ENCODE data around the gene KPTN.
"Not testable (repeated sequence)": the region's sequence is repeated elsewhere in the genome, so short reads cannot be mapped to it uniquely, and the experiment has no call there.

The KPTN gene

DNA sequence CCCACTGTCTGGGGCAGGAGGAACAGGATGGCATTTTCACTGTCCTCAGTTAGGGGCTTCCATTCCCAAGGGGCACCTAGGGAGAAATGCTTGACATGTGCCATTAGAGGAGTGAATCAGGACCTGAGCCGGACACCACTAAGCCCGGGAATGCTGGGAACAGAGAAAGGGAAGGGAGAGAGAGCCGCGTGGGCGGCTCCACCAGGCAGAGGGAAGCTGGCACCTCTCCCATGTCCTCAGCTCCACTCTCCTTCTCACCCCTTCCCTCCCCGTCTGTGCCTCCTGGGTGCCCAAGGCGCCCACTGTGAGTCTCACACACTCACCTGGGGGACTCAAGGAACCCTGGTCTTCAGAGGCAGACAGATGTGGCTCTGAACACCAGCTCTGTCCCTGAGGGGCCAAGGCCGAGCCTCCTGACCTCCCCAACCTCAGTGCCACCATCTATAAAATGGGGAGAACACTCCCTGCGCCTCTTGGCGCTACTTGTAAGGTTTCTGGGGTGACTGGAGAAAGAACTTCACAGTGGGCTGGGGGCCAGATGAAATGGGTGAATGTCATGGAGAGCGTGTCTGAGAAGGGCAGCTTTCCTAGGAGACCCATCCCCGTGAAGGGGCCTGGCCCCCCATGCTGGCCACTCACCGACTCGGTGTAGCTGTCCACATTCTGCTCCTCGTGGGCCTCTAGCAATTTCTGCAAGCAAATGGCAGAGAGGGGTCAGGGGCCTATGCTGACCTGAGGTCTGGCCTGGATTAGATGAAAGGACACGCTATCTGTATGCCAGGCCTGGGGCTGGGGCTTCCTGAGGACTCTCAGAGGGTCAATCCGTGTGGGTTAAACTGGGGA, 5.3 kb upstream of the KPTN start:
- TF ChIP-seq, protein P1, sequence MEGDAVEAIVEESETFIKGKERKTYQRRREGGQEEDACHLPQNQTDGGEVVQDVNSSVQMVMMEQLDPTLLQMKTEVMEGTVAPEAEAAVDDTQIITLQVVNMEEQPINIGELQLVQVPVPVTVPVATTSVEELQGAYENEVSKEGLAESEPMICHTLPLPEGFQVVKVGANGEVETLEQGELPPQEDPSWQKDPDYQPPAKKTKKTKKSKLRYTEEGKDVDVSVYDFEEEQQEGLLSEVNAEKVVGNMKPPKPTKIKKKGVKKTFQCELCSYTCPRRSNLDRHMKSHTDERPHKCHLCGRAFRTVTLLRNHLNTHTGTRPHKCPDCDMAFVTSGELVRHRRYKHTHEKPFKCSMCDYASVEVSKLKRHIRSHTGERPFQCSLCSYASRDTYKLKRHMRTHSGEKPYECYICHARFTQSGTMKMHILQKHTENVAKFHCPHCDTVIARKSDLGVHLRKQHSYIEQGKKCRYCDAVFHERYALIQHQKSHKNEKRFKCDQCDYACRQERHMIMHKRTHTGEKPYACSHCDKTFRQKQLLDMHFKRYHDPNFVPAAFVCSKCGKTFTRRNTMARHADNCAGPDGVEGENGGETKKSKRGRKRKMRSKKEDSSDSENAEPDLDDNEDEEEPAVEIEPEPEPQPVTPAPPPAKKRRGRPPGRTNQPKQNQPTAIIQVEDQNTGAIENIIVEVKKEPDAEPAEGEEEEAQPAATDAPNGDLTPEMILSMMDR (IDR thresholded peaks at IDR 0.05; ENCODE audit: extremely low read depth, missing control alignments): no peak
- no peak for DNase-seq (ENCODE audit: low spot score)

DNA sequence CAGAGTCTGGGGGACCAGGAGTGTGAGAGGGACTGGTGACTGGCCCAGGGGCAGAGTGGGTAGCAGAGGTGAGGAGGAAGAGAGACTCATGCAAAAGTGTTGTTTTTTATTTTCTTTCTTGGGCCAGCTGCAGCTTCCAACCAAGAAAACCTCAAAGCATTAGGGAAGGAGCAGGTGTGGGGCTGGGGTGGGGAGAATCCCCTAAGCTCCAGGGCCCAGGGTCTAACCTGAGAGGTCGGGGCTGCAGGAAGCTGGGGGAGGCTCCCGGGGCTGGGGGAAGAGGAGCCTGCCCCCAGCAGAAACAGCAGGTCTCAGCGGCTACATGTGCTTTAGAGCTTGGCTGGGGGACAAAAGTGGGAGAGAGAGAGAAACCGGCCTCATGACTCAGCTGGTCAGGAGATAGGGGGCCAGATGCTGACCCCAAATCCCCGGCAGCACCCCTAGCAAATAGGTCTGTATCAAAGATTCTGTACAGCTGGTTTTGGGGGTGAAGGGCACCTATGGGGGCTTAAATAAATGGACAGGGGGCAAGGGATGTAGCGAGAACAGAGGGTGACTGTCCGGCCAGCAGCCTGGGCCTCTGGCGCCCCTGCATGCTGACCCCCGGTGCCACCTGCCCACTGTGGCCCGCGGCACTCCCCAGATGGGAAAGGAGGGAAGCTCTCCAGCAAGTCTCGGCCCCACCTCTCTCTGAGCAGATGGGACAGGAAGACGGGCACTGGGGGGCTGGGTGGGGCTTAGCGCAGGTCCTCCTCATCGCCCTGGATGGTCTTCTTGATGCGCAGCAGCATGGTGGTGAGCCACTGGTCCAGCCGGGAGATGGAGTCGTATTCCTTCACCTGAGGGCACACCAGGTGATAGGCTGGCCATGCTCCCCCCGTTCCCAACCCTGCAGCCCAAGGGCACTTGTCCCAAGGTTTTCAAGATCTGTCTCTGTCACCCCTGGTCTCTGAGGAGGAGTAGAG, 3.8 kb upstream of the KPTN start:
- DNase-seq (ENCODE audit: low spot score): peak; percentile 52
- TF ChIP-seq, protein P1 (IDR thresholded peaks at IDR 0.05; ENCODE audit: extremely low read depth, missing control alignments): no peak

DNA sequence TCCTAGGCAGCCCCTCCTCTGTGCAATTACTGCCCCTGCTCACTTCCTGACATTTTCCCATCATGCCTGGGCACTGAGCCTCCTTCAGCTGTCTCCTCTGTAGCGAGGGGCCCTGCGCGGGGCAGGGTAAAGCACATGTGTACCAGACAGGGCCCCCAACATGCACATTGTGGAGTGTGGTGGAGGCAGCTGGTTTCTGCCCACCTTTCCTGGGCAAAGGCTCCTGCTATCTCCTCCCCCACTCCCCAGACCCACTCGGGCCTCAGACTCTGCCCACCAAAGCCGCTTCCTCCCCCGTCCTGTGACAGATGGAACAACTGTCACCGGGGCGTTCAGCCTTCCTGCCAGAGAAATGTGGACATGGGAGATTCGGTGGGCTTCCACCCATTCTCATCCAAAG, 2.9 kb upstream of the KPTN start:
- DNase-seq (ENCODE audit: low spot score): no peak
- TF ChIP-seq, protein P1 (IDR thresholded peaks at IDR 0.05; ENCODE audit: extremely low read depth, missing control alignments): no peak

DNA sequence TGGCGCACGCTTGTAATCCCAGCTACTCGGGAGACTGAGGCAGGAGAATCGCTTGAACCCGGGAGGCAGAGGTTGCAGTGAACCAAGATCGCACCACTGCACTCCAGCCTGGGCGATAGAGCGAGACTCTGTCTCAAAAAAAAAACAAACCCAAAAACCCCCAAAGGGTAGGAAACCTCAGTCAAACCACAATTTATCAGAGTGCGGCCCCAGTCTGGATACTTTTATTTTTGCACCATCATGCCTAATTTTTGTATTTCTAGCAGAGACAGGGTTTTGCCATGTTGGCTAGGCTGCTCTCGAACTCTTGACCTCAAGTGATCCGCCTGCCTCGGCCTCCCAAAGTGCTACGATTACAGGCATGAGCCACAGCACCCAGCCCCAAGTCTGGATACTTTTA, 2.2 kb upstream of the KPTN start:
- not testable (repeated sequence) for DNase-seq (ENCODE audit: low spot score)

DNA sequence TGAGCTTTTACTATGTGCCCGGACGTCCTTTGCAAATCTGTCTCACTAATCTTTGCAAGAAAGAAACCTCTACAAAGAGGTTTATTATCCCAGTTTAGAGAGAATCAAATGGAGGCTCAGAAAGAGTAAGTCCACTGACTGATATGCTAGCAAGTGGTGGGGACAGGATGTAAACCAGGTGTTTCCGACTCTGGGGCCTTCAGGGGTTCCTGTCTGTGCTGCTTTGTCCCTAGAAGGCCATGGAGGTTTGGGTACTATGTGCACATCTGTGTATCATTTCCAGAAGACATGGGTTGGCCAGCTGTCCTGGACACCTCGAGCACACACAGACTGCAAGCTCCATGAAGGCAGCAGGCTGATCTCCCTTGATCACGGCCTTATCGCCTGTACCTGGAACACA, 1.2 kb upstream of the KPTN start:
- no peak for DNase-seq (ENCODE audit: low spot score)
- TF ChIP-seq, protein P1 (IDR thresholded peaks at IDR 0.05; ENCODE audit: extremely low read depth, missing control alignments): no peak

DNA sequence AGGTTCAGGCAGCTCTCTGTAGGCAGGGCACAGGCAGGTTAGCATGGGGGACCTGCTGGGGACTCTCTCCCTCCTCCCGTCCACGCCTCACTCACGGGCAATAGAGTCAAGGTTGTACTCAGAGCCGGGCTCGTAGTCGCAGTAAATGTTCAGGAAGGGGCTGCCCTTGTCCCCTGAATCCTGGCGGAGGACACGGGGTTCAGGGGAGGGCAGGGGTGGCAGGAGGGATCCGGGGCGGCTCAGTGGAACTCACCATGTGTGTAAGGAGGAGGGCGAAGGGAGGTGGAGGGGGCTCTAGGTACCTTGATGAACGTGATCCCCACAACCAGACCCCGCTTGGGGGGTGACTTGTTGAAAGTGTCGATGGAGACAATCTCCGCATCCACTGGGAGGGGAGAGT, 819 bp downstream of the KPTN start:
- TF ChIP-seq, protein P1 (IDR thresholded peaks at IDR 0.05; ENCODE audit: extremely low read depth, missing control alignments): no peak
- DNase-seq (ENCODE audit: low spot score): no peak

DNA sequence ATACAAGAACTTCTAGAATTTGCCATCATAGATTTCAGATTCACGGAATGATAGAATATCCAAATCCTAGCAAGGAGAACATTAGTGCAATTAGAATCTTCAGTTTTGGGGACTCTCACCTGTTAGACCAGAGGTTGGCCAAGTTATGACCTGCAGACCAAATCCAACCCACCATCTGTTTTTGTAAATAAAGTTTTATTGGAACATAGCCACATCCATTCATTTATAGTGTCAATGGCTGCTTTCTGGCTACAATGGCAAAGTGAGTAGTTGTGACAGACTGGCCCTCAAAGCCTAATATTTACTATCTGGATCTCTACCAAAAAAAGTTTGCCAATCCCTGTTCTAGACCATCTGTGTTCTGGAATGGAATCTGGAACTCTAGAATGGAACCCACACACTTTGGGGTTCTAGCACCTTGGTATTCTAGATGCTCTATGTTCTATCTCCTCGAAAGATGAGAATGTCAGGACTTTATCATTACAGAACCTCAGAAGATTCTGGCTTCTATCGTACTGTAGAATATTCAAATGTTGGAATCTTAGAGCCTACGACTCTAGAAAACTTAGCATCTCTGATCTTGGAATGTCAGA, 2.5 kb downstream of the KPTN start:
- TF ChIP-seq, protein P1 (IDR thresholded peaks at IDR 0.05; ENCODE audit: extremely low read depth, missing control alignments): no peak
- no peak for DNase-seq (ENCODE audit: low spot score)

Measured in GM20000 (cell line).